Heart left ventricle (tissue), 16 donors: ENCODE data around the gene ARHGAP26. TPM values are rescaled to one million over a fixed set of nuclear protein-coding genes. Genes with fewer than 3 reads are reported as not detected.

ENCODE experiments used
- ATAC-seq, 4 donors: fragments of 200-7000 bp; cut with Tn5 transposase; one replicate each; pipeline ENCODE4 v1.9.1; 2020 to 2022; ENCODE audit warnings: moderate library complexity in 4 of 4, mild to moderate bottlenecking in 3 of 4, moderate number of reproducible peaks in 1 of 4
- DNase-seq, 5 donors: peaks; one replicate each; pipeline ENCODE4 v3.0.0-alpha.2; 2020
- H3K27ac ChIP-seq, 12 donors: fragments of 200-600 bp; sonication (generic) in 4 of 12; one replicate each; pipeline versions ENCODE4 v1.5.0 to v1.8.0; 2016 to 2022; ENCODE audit warnings: mild to moderate bottlenecking in 2 of 12
- H3K27me3 ChIP-seq, 9 donors: fragments of 200-600 bp; sonication (generic) in 2 of 9; one replicate each; pipeline versions ENCODE4 v1.5.1 to v1.8.0; 2016 to 2022; ENCODE audit warnings: mild to moderate bottlenecking in 3 of 9
- H3K36me3 ChIP-seq, 9 donors: fragments of 200-600 bp; sonication (generic) in 2 of 9; one replicate each; pipeline versions ENCODE4 v1.5.0 to v1.8.0; 2018 to 2022; ENCODE audit warnings: mild to moderate bottlenecking in 2 of 9
- H3K4me1 ChIP-seq, 12 donors: fragments of 200-600 bp; sonication (generic) in 4 of 12; one replicate each; pipeline versions ENCODE4 v1.5.0 to v1.8.0; 2016 to 2022; ENCODE audit warnings: mild to moderate bottlenecking in 3 of 12
- H3K4me3 ChIP-seq, 12 donors: fragments of 200-600 bp; sonication (generic) in 4 of 12; one replicate each; pipeline versions ENCODE4 v1.5.0 to v1.8.0; 2017 to 2022; ENCODE audit warnings: mild to moderate bottlenecking in 9 of 12, moderate library complexity in 4 of 12
- H3K9me3 ChIP-seq, 12 donors: fragments of 200-600 bp; sonication (generic) in 4 of 12; one replicate each; pipeline versions ENCODE4 v1.5.0 to v1.8.0; 2016 to 2022; ENCODE audit warnings: mild to moderate bottlenecking in 1 of 12
- POLR2A ChIP-seq, 2 donors: fragments of 450-650 bp; IDR thresholded peaks; one replicate each; pipeline ENCODE4 v1.6.1; 2017; ENCODE audit warnings: antibody characterized with exemption in 2 of 2, mild to moderate bottlenecking in 2 of 2, moderate library complexity in 2 of 2
- WGBS, 4 donors: extraction: QIAGEN DNeasy Blood & Tissue Kit in 2 of 4; methylation state at CpG; one replicate each; pipeline versions ENCODE4 v1.1.5 to v1.1.7; 2013 to 2018; 5-methylcytosine and 5-hydroxymethylcytosine counted together
- intact Hi-C, 10 donors: fragments of 100-400 bp; cut with DNase I; formaldehyde crosslinking; loops; one replicate each; pipeline versions ENCODE4 v1.11.1 to v1.14.2; 2022
- polyA plus RNA-seq, 2 donors: library from polyadenylated mRNA; stranded (reverse); fragments of 200-250 nt; gene quantifications; one replicate each; pipeline ENCODE4 v1.2.3, GENCODE V29; 2013
- total RNA-seq, 9 donors: library from RNA; depleted of rRNA in 2 of 9; stranded (reverse); fragments of >200 nt in 2 of 9; fragmentation: NEBNext Ultra II Directional in 3 of 9; extraction: Animal tissue kit (Norgen Biotek cat#: 25700) in 3 of 9; gene quantifications; one replicate each; pipeline versions ENCODE4 v1.1.0 to v1.2.4, GENCODE V29; 2016 to 2023
- TF ChIP-seq, protein P1 (sequence below), 12 donors: fragments of 200-600 bp; sonication (generic) in 4 of 12; IDR thresholded peaks; one replicate each; pipeline versions ENCODE4 v1.5.0 to v1.8.0; 2018 to 2022; ENCODE audit warnings: antibody characterized with exemption in 12 of 12, mild to moderate bottlenecking in 5 of 12
- donor health status: ischemic (EF 13 %, LVEDD 7.1; RV severe dilation, severe dysfunction).
- donor health status: healthy with polysubstance abuse.
- donor health status: DM: no; HTN: yes; CAD: no.
- donor health status: DM: no; HTN: no; CAD: no.
- donor health status: ischemic (EF 25% LVEDD 6.9; RV normal size, moderate dysfunction).
- donor health status: ischemic (EF 25% LVEDD 5.7; RV mildly dilated, moderate dysfunction).
- donor health status: healthy.
- donor health status: DM: yes; HTN: yes; CAD: no.
- donor health status: ischemic (EF 35%, LVEDD 5.7; RV mildly dilated, moderate dysfunction).
- donor health status: nonischemic (EF 11% LVEDD 7.7; RV severe dilation, severe dysfunction).
- donor health status: DM: yes; HTN: yes; CAD: no.
- donor health status: PGD.
- donor health status: ischemic (EF 29% LVEDD 5.4; RV normal size, mild dysfunction).
- donor health status: nonischemic (EF 23%, LVEDD 6.1; RV moderate dilation, normal function).

ARHGAP26 gene
- total and polyA plus RNA-seq, 11 donors: 11.9 to 52.1 (median 33.7) TPM

DNA sequence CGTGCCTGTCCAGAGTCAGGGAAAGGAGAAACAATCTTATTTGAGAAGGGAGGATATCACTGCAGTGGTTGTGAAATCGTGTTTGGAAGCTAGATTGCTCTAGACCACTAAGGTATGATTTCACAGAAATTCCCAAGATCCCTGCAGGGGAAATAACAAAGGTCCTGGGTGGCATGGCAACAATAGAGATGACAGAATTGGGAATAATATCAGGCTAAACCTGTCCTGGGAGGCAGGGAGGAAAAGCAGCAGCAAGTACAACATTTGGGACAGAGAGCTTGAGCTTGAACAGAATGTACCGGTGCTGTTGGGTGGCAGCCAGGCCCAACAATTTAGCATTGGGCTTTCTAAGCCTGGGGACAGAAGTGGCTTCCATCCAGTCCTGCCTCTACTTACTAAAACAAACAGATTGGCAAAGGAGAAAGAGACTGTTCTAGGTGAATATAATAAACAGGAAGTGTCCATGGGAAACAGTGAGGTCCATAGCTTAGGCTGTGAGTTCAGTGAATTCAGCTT lies 17.0 kb upstream of the ARHGAP26 start:
- peak overlapping the region in 1 of 12 donors; percentile 3 for H3K4me3 ChIP-seq
- intact Hi-C loops: loop anchor here in 2 of 10 donors (5.0 to 10.0 kb wide), 2 partner anchors 36 to 122 kb away; no protein-coding TSS in a partner anchor
- ATAC-seq: peak; percentile 89 to 92 (median 90)
- no peaks in the 10 kb centered on the region for H3K9me3 ChIP-seq
- H3K4me1 ChIP-seq: peaks cover 4 to 50% (median 26%) of the 10 kb centered on the region in 12 donors
- peak in 4 of 5 donors; percentile 63 to 85 (median 72) for DNase-seq
- 4 to 12% (median 6%) methylated on average over 3 of the region's 3 CpGs for WGBS, 4 donors
- H3K27me3 ChIP-seq: no peaks in the 10 kb centered on the region
- TF ChIP-seq, protein P1, sequence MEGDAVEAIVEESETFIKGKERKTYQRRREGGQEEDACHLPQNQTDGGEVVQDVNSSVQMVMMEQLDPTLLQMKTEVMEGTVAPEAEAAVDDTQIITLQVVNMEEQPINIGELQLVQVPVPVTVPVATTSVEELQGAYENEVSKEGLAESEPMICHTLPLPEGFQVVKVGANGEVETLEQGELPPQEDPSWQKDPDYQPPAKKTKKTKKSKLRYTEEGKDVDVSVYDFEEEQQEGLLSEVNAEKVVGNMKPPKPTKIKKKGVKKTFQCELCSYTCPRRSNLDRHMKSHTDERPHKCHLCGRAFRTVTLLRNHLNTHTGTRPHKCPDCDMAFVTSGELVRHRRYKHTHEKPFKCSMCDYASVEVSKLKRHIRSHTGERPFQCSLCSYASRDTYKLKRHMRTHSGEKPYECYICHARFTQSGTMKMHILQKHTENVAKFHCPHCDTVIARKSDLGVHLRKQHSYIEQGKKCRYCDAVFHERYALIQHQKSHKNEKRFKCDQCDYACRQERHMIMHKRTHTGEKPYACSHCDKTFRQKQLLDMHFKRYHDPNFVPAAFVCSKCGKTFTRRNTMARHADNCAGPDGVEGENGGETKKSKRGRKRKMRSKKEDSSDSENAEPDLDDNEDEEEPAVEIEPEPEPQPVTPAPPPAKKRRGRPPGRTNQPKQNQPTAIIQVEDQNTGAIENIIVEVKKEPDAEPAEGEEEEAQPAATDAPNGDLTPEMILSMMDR (IDR thresholded peaks at IDR 0.05): no peak
- TF ChIP-seq POLR2A (IDR thresholded peaks at IDR 0.05): no peak
- H3K27ac ChIP-seq: peak overlapping the region; percentile 53 to 87 (median 78)
- no peaks in the 10 kb centered on the region for H3K36me3 ChIP-seq

DNA sequence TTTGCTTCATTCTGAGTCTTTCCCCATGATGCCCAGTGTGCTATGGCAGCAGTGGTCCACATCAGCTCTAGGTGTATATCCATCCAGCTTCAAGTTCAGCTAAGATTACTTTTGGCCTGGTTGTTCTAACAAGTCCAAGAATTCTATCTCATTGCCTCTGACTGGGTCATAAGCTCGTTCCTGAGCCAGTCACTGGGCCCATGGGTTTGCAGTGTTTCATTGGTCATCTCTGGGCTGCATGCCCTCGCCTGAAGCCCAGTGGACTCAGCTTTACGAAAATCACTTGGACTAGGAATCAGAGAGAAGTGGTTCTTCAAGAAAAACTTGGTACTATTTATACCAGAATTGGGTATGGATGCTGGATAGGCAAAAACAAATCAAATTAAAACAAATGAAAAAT lies 16.1 kb upstream of the ARHGAP26 start:
- intact Hi-C loops: loop anchor here in 2 of 10 donors (5.0 to 10.0 kb wide), 2 partner anchors 37 to 121 kb away; no protein-coding TSS in a partner anchor
- Histone ChIP-seq H3K4me1 (peaks cover 4 to 43% (median 24%) of the 10 kb centered on the region in 12 donors), H3K36me3 (no peaks in the 10 kb centered on the region), H3K9me3 (no peaks in the 10 kb centered on the region), H3K27me3 (no peaks in the 10 kb centered on the region), H3K27ac (peak overlapping the region in 11 of 12 donors; percentile 67 to 87 (median 78)), H3K4me3 (no peak overlapping the region)
- ATAC-seq (peak in 1 of 4 donors; percentile 29), DNase-seq (peak in 1 of 5 donors; percentile 39)
- WGBS, 4 donors: 72 to 90% (median 83%) methylated on average over 3 of the region's 3 CpGs
- TF ChIP-seq, protein P1 (IDR thresholded peaks at IDR 0.05): no peak
- no peak for TF ChIP-seq POLR2A (IDR thresholded peaks at IDR 0.05)

- H3K36me3 ChIP-seq: no peaks in the 10 kb centered on the region
- 61 to 72% (median 62%) methylated on average over 3 of the region's 3 CpGs for WGBS, 4 donors
- peaks cover 4 to 40% (median 23%) of the 10 kb centered on the region in 12 donors for H3K4me1 ChIP-seq
- H3K4me3 ChIP-seq: no peak overlapping the region
- no peak overlapping the region for H3K27ac ChIP-seq
- no peaks in the 10 kb centered on the region for H3K9me3 ChIP-seq
- H3K27me3 ChIP-seq: no peaks in the 10 kb centered on the region
- DNase-seq: no peak
- no peak for ATAC-seq
- TF ChIP-seq, protein P1 (IDR thresholded peaks at IDR 0.05): no peak
- no peak for TF ChIP-seq POLR2A (IDR thresholded peaks at IDR 0.05)
- intact Hi-C loops: loop anchor here in 1 of 10 donors (10.0 kb wide), 1 partner anchor 118 kb away; no protein-coding TSS in a partner anchor
Measured at GRCh38 chr5:142756576-142756975, 13.6 kb upstream of the ARHGAP26 start.

DNA sequence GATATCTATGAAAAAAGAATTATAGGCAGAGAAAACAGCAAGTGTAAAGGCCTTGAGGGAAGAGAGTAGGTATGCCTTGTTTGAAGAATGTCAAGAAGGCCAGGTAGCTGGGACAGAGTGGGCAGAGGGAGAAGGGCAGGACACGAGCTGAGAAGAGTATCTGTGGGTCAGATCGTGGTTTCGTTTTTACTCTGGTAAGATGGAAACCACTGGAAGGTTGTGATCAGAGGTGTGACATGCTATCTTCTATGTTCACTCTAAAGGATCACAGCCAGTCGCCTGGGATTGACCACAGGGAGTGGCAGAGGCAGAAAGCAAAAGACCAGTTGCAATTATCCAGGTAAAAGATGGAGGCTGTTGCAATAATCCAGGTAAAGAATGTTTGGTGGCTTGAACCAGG lies 12.6 kb upstream of the ARHGAP26 start:
- DNase-seq (no peak), ATAC-seq (no peak)
- Histone ChIP-seq H3K36me3 (no peaks in the 10 kb centered on the region), H3K27me3 (no peaks in the 10 kb centered on the region), H3K4me3 (no peak overlapping the region), H3K27ac (no peak overlapping the region), H3K9me3 (no peaks in the 10 kb centered on the region), H3K4me1 (peaks cover 4 to 33% (median 16%) of the 10 kb centered on the region in 12 donors)
- intact Hi-C loops: loop anchor here in 1 of 10 donors (10.0 kb wide), 1 partner anchor 117 kb away; no protein-coding TSS in a partner anchor
- no peak for TF ChIP-seq POLR2A (IDR thresholded peaks at IDR 0.05)
- TF ChIP-seq, protein P1 (IDR thresholded peaks at IDR 0.05): no peak
- 89 to 97% (median 94%) methylated on average over 4 of the region's 4 CpGs for WGBS, 4 donors
